HEK293 (cell line): Measurements from ENCODE around the gene BAHD1.

ENCODE experiments used
- CTCF ChIA-PET: fragments of 350-600 bp; formaldehyde crosslinking; extraction: SDS; loops from one replicate; lab custom pipeline; 2021; ENCODE audit warnings: antibody characterized with exemption; lab: Yijun Ruan, JAX
- POLR2A ChIA-PET: fragments of 300-600 bp; formaldehyde crosslinking; extraction: SDS; loops from one replicate; lab custom pipeline; 2020; ENCODE audit warnings: antibody characterized with exemption, inconsistent platforms; lab: Yijun Ruan, JAX
- H3K27ac ChIP-seq: fragments of 200-500 bp; sonication (Bioruptor generic); 2 replicates; pipeline ENCODE4 v1.5.1; 2014; ENCODE audit warnings: low read depth, low read length, control low read depth, inconsistent platforms; ENCODE audit errors: extremely low read depth
- H3K36me3 ChIP-seq, 2 experiments: fragments of 200-500 bp in 1 of 2; sonication (Bioruptor generic) in 1 of 2; 1 replicate in 1 of 2; 2 replicates in 1 of 2; pipeline ENCODE4 v1.5.1; 2014 to 2017; ENCODE audit warnings: inconsistent platforms in 2 of 2, low read length in 2 of 2; ENCODE audit not compliant: control insufficient read depth in 2 of 2, insufficient read depth in 1 of 2
- H3K4me1 ChIP-seq: fragments of 200-500 bp; sonication (Bioruptor generic); 2 replicates; pipeline ENCODE4 v1.5.1; 2014; ENCODE audit warnings: mild to moderate bottlenecking, low read length, inconsistent platforms; ENCODE audit not compliant: control insufficient read depth, insufficient read depth
- H3K4me3 ChIP-seq: 2 replicates; pipeline ENCODE4 v1.5.1; 2011; ENCODE audit warnings: low read depth, mild to moderate bottlenecking, control low read depth, low read length, moderate library complexity
- H3K9me3 ChIP-seq: fragments of 200-500 bp; sonication (Bioruptor generic); 2 replicates; pipeline ENCODE4 v1.5.1; 2014; ENCODE audit warnings: low read depth, low read length, inconsistent platforms; ENCODE audit not compliant: control insufficient read depth, insufficient read depth
- KLF8 ChIP-seq: fragments of 450-650 bp; formaldehyde crosslinking; IDR thresholded peaks from 2 replicates; pipeline ENCODE4 v1.5.1; 2016; ENCODE audit warnings: missing biosample characterization, missing genetic modification characterization
- PRDM1 ChIP-seq: fragments of 450-650 bp; formaldehyde crosslinking; IDR thresholded peaks from 2 replicates; pipeline ENCODE4; 2016; ENCODE audit warnings: missing biosample characterization, missing genetic modification characterization
- SCRT2 ChIP-seq: fragments of 450-650 bp; formaldehyde crosslinking; IDR thresholded peaks from 2 replicates; pipeline ENCODE4 v1.5.1; 2016; ENCODE audit warnings: missing biosample characterization, missing genetic modification characterization
- SETDB1 ChIP-seq: IDR thresholded peaks from one replicate; pipeline ENCODE4 v1.6.1; 2017; ENCODE audit warnings: mild to moderate bottlenecking, low read length, moderate library complexity, mixed read lengths; ENCODE audit not compliant: insufficient read length
- SP3 ChIP-seq: fragments of 450-650 bp; formaldehyde crosslinking; IDR thresholded peaks from 2 replicates; pipeline ENCODE4 v1.5.1; 2016; ENCODE audit warnings: missing biosample characterization, missing genetic modification characterization
- SP7 ChIP-seq: fragments of 450-650 bp; formaldehyde crosslinking; IDR thresholded peaks from 2 replicates; pipeline ENCODE4 v1.5.1; 2016; ENCODE audit warnings: missing biosample characterization, missing genetic modification characterization
- ZBTB21 ChIP-seq: fragments of 450-650 bp; formaldehyde crosslinking; IDR thresholded peaks from 2 replicates; pipeline ENCODE4 v1.5.1; 2017; ENCODE audit warnings: missing biosample characterization, missing genetic modification characterization
- ZEB2 ChIP-seq: fragments of 450-650 bp; formaldehyde crosslinking; IDR thresholded peaks from 2 replicates; pipeline ENCODE4 v1.5.1; 2016; ENCODE audit warnings: missing biosample characterization, missing genetic modification characterization
- ZNF10 ChIP-seq: fragments of 450-650 bp; formaldehyde crosslinking; IDR thresholded peaks from 2 replicates; pipeline ENCODE4 v1.5.1; 2017; ENCODE audit warnings: missing biosample characterization, missing genetic modification characterization
- ZNF239 ChIP-seq: fragments of 450-650 bp; formaldehyde crosslinking; IDR thresholded peaks from 2 replicates; pipeline ENCODE4 v1.5.1; 2016; ENCODE audit warnings: missing biosample characterization, missing genetic modification characterization
- ZNF24 ChIP-seq: fragments of 450-650 bp; formaldehyde crosslinking; IDR thresholded peaks from 2 replicates; pipeline ENCODE4 v1.5.1; 2016; ENCODE audit warnings: missing biosample characterization, missing genetic modification characterization
- ZNF274 ChIP-seq, 2 experiments: fragments of 200-500 bp in 1 of 2; fragments of 450-650 bp in 1 of 2; sonication (Bioruptor generic) in 1 of 2; formaldehyde crosslinking in 1 of 2; IDR thresholded peaks; 2 replicates each; pipeline versions ENCODE4 v1.5.1 to v1.6.1; 2014 to 2016; ENCODE audit warnings: borderline replicate concordance in 1 of 2, inconsistent platforms in 1 of 2, low read length in 1 of 2, missing biosample characterization in 1 of 2, missing genetic modification characterization in 1 of 2
- ZNF433 ChIP-seq: fragments of 450-650 bp; formaldehyde crosslinking; IDR thresholded peaks from 2 replicates; pipeline ENCODE4 v1.5.1; 2016; ENCODE audit warnings: missing biosample characterization, missing genetic modification characterization, low read depth
- ZNF624 ChIP-seq: fragments of 450-650 bp; formaldehyde crosslinking; IDR thresholded peaks from 2 replicates; pipeline ENCODE4 v1.5.1; 2017; ENCODE audit warnings: missing biosample characterization, missing genetic modification characterization
- TF ChIP-seq, protein P1 (sequence below): fragments of 450-650 bp; formaldehyde crosslinking; IDR thresholded peaks from 2 replicates; pipeline ENCODE4 v1.5.1; 2016; ENCODE audit warnings: missing biosample characterization, missing genetic modification characterization, borderline replicate concordance
- TF ChIP-seq, protein P2 (sequence below): fragments of 450-650 bp; formaldehyde crosslinking; IDR thresholded peaks from 2 replicates; pipeline ENCODE4 v1.5.1; 2016; ENCODE audit warnings: missing biosample characterization, missing genetic modification characterization
- TF ChIP-seq, protein P3 (sequence below): fragments of 450-650 bp; formaldehyde crosslinking; IDR thresholded peaks from 2 replicates; pipeline ENCODE4 v1.5.1; 2016; ENCODE audit warnings: missing biosample characterization, missing genetic modification characterization
- TF ChIP-seq, protein P4 (sequence below): fragments of 450-650 bp; formaldehyde crosslinking; IDR thresholded peaks from 2 replicates; pipeline ENCODE4 v1.5.1; 2016; ENCODE audit warnings: missing biosample characterization, missing genetic modification characterization
- TF ChIP-seq, protein P5 (sequence below): fragments of 450-650 bp; formaldehyde crosslinking; IDR thresholded peaks from 2 replicates; pipeline ENCODE4 v1.5.1; 2016; ENCODE audit warnings: missing biosample characterization, missing genetic modification characterization

The BAHD1 gene

DNA sequence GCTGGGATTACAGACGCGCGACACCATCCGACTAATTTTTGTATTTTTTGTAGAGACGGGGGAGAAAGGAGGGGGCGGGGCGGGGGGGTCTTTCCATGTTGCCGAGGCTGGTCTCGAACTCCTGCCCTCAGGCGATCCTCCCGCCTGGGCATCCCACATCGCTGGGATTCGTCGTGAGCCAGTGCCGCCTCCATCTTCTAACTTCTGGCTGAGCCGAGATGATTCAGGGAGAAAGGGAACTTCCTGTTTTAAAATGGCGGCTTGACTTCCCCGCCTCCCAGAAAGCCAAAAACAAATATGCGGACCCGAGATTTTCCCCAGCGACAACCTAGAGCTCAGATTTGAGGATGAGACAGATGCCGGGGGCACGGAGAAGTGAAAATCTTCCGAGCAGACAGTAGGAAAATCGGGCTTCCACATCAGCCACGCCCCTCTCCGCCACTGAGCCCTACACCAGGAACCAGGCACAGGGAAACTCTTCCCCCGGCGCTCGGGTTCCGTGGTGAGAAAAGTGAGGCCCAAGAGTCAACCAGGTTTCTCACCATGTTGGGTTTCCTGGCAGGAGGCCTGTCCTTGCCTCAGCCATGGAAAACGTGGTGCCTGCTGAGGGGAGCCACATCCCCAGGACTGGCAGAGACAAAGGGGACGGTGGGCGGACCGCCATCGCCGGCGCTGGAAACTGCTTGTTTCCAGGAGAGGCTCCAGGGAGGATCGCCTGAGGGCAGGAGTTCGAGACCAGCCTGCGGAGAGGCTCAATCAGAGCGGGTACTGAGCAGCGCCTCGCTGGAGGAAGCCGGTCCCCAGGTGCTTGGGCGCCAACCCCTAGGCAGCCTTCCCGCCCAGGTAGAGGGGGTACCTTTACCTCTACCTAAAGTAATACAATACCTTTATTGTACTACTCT, 48.8 kb downstream of the BAHD1 start (continued):
- TF ChIP-seq, protein P1, sequence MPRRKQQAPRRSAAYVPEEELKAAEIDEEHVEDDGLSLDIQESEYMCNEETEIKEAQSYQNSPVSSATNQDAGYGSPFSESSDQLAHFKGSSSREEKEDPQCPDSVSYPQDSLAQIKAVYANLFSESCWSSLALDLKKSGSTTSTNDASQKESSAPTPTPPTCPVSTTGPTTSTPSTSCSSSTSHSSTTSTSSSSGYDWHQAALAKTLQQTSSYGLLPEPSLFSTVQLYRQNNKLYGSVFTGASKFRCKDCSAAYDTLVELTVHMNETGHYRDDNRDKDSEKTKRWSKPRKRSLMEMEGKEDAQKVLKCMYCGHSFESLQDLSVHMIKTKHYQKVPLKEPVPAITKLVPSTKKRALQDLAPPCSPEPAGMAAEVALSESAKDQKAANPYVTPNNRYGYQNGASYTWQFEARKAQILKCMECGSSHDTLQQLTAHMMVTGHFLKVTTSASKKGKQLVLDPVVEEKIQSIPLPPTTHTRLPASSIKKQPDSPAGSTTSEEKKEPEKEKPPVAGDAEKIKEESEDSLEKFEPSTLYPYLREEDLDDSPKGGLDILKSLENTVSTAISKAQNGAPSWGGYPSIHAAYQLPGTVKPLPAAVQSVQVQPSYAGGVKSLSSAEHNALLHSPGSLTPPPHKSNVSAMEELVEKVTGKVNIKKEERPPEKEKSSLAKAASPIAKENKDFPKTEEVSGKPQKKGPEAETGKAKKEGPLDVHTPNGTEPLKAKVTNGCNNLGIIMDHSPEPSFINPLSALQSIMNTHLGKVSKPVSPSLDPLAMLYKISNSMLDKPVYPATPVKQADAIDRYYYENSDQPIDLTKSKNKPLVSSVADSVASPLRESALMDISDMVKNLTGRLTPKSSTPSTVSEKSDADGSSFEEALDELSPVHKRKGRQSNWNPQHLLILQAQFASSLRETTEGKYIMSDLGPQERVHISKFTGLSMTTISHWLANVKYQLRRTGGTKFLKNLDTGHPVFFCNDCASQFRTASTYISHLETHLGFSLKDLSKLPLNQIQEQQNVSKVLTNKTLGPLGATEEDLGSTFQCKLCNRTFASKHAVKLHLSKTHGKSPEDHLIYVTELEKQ (tag by site-specific recombination) = no peak

DNA sequence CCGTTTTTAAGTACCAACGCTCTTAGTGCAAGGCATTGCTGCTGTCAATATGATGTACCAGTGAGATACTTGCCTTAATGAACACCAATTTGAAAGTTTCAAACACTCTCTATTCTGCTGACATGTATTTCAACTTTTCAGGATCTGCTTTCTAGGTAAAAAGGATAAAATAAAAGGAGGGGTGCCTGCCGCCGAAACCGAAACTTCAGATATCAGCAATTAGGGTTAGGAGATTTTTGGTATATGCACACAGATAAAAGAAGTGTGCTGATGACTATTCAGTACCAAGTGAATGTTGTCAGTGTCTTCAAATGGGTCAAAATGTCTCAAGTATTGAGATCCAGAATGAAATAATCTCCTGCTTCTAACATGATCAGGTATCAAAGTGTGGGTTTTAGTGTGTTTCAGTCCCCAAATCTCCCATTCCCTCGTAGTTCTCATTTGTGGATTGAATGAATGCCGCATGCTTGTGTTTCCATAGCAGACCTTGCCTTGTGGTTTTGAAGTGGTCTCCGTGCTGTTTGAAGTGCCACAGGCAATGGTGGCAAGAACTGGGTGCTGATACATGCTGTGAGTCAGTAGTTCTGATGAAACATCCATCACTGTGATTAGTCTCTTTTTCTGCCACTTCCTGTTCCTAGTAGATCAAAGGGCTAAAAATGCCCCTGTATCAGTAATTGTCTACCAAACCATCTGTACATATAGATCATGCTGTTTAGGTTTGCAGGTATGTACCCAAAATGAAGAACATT, 52.5 kb downstream of the BAHD1 start:
- TF ChIP-seq PRDM1 (tag by site-specific recombination) (no peak), SETDB1 (no peak), ZNF24 (tag by site-specific recombination) (no peak), ZNF624 (no peak), ZNF10 (tag by site-specific recombination) (no peak), ZEB2 (tag by site-specific recombination) (no peak)
- TF ChIP-seq, protein P2, sequence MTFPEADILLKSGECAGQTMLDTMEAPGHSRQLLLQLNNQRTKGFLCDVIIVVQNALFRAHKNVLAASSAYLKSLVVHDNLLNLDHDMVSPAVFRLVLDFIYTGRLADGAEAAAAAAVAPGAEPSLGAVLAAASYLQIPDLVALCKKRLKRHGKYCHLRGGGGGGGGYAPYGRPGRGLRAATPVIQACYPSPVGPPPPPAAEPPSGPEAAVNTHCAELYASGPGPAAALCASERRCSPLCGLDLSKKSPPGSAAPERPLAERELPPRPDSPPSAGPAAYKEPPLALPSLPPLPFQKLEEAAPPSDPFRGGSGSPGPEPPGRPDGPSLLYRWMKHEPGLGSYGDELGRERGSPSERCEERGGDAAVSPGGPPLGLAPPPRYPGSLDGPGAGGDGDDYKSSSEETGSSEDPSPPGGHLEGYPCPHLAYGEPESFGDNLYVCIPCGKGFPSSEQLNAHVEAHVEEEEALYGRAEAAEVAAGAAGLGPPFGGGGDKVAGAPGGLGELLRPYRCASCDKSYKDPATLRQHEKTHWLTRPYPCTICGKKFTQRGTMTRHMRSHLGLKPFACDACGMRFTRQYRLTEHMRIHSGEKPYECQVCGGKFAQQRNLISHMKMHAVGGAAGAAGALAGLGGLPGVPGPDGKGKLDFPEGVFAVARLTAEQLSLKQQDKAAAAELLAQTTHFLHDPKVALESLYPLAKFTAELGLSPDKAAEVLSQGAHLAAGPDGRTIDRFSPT (tag by site-specific recombination) = no peak
- TF ChIP-seq, protein P3, sequence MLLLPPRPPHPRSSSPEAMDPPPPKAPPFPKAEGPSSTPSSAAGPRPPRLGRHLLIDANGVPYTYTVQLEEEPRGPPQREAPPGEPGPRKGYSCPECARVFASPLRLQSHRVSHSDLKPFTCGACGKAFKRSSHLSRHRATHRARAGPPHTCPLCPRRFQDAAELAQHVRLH = no peak
- Histone ChIP-seq H3K9me3 (no peaks in the 10 kb centered on the region), H3K27ac (no peak overlapping the region), H3K36me3 (no peaks in the 10 kb centered on the region), H3K4me3 (no peak overlapping the region), H3K4me1 (no peaks in the 10 kb centered on the region)
- ChIA-PET POLR2A (no interaction called here), CTCF (no interaction called here)

DNA sequence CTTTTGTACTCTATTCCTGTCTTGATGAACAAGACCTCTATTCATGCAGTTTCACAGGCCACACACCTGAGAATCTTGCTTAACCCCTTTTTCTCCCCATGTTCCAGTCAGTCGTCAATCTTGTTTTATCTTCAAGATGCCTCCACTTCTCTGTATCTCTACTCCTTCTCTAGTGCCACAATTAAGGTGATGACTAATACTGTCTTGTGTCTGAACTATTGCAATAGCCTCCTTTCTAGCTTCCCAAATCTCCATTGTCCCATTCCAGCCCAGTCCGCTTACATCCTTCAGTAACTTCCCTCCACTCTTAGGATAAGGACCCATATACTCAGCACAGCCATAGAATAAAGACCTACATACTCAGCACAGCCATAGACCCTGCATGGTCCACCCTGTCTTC, 54.8 kb downstream of the BAHD1 start:
- Histone ChIP-seq H3K36me3 (no peaks in the 10 kb centered on the region), H3K4me3 (no peak overlapping the region), H3K9me3 (no peaks in the 10 kb centered on the region), H3K27ac (no peak overlapping the region), H3K4me1 (no peaks in the 10 kb centered on the region)
- CTCF ChIA-PET = no interaction called here
- POLR2A ChIA-PET = no interaction called here
- TF ChIP-seq ZNF433 (no peak), SCRT2 (tag by site-specific recombination) (no peak), SP3 (tag by site-specific recombination) (no peak), KLF8 (tag by site-specific recombination) (no peak), SP7 (tag by site-specific recombination) (no peak), ZNF274 (IDR thresholded peaks at IDR 0.05; ENCODE audit: low read length) (no peak), ZNF274 (tag by site-specific recombination; IDR thresholded peaks at IDR 0.05; ENCODE audit: borderline replicate concordance) (no peak), ZBTB21 (no peak), ZNF239 (tag by site-specific recombination) (no peak)
- TF ChIP-seq, protein P4, sequence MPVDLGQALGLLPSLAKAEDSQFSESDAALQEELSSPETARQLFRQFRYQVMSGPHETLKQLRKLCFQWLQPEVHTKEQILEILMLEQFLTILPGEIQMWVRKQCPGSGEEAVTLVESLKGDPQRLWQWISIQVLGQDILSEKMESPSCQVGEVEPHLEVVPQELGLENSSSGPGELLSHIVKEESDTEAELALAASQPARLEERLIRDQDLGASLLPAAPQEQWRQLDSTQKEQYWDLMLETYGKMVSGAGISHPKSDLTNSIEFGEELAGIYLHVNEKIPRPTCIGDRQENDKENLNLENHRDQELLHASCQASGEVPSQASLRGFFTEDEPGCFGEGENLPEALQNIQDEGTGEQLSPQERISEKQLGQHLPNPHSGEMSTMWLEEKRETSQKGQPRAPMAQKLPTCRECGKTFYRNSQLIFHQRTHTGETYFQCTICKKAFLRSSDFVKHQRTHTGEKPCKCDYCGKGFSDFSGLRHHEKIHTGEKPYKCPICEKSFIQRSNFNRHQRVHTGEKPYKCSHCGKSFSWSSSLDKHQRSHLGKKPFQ (tag by site-specific recombination) = no peak
- TF ChIP-seq, protein P5, sequence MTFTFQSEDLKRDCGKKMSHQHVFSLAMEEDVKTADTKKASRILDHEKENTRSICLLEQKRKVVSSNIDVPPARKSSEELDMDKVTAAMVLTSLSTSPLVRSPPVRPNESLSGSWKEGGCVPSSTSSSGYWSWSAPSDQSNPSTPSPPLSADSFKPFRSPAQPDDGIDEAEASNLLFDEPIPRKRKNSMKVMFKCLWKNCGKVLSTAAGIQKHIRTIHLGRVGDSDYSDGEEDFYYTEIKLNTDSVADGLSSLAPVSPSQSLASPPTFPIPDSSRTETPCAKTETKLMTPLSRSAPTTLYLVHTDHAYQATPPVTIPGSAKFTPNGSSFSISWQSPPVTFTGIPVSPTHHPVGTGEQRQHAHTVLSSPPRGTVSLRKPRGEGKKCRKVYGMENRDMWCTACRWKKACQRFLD = no peak
